A549 (cell line): ENCODE data around the gene KRTAP20-2. TPM values are rescaled to one million over a fixed set of nuclear protein-coding genes. Genes with fewer than 3 reads are reported as not detected.

Experiments
- ATAC-seq, 2 experiments: fragments of 200-7000 bp in 1 of 2; fragments of >200 bp in 1 of 2; cut with Nextera tagmentation in 1 of 2; cut with Tn5 transposase in 1 of 2; 3 replicates each; pipeline versions ENCODE4 v1.8.0 to v1.9.1; 2018 to 2020; ENCODE audit warnings: mild to moderate bottlenecking in 1 of 2, moderate library complexity in 1 of 2
- CTCF ChIA-PET: fragments of 300-600 bp; sonication (Branson Sonifier 250); formaldehyde crosslinking; extraction: SDS; loops from one replicate; lab custom pipeline; 2021; ENCODE audit warnings: antibody characterized with exemption, inconsistent platforms; lab: Yijun Ruan, JAX
- POLR2A ChIA-PET: fragments of 350-600 bp; formaldehyde crosslinking; extraction: SDS; loops from one replicate; lab custom pipeline; 2021; ENCODE audit warnings: antibody characterized with exemption, inconsistent platforms; lab: Yijun Ruan, JAX
- DNase-seq, 2 experiments: peaks; one replicate each; pipeline versions ENCODE4 v3.0.0 to v3.0.0-alpha.2; 2011 to 2016; ENCODE audit warnings: low read depth in 1 of 2, low spot score in 1 of 2
- FAIRE-seq: peaks from 2 replicates; lab custom pipeline; 2011; peaks lifted over from hg19 to GRCh38; lab: Jason Lieb, UNC
- H3K27ac ChIP-seq, 2 experiments: fragments of >200 bp; sonication (Bioruptor Twin); formaldehyde crosslinking; 3 replicates each; pipeline ENCODE4 v1.5.1; 2016 to 2017
- H3K4me1 ChIP-seq: fragments of >200 bp; sonication (Bioruptor Twin); formaldehyde crosslinking; 3 replicates; pipeline ENCODE4 v1.6.1; 2016
- H3K4me2 ChIP-seq: fragments of >200 bp; sonication (Bioruptor Twin); formaldehyde crosslinking; 3 replicates; pipeline ENCODE4 v1.6.1; 2016
- H3K4me3 ChIP-seq: fragments of >200 bp; sonication (Bioruptor Twin); formaldehyde crosslinking; 3 replicates; pipeline ENCODE4 v1.5.1; 2016
- H3K9me3 ChIP-seq: fragments of >200 bp; sonication (Bioruptor Twin); formaldehyde crosslinking; 3 replicates; pipeline ENCODE4 v1.6.1; 2016
- BHLHE40 ChIP-seq: IDR thresholded peaks from 2 replicates; pipeline ENCODE4 v1.6.1; 2012; ENCODE audit warnings: low read depth, low read length, inconsistent platforms
- CBX2 ChIP-seq: fragments of 200-600 bp; sonication (generic); IDR thresholded peaks from 2 replicates; pipeline ENCODE4 v1.6.1; 2016; ENCODE audit warnings: low read depth, mild to moderate bottlenecking, borderline replicate concordance
- CBX8 ChIP-seq: fragments of 200-600 bp; sonication (generic); IDR thresholded peaks from 2 replicates; pipeline ENCODE4 v1.6.1; 2016
- CEBPB ChIP-seq, 2 experiments: fragments of >200 bp in 1 of 2; sonication (Bioruptor Twin) in 1 of 2; formaldehyde crosslinking in 1 of 2; IDR thresholded peaks; 2 replicates each; pipeline ENCODE4 v1.6.1; 2012 to 2016
- E2F6 ChIP-seq: IDR thresholded peaks from 2 replicates; pipeline ENCODE4 v1.6.1; 2012; ENCODE audit warnings: low read depth, borderline replicate concordance
- EP300 ChIP-seq, 2 experiments: fragments of >200 bp; sonication (Bioruptor Twin); formaldehyde crosslinking; IDR thresholded peaks; 2 replicates in 1 of 2; 3 replicates in 1 of 2; pipeline ENCODE4 v1.6.1; 2016 to 2017
- JUNB ChIP-seq: fragments of >200 bp; sonication (Bioruptor Twin); formaldehyde crosslinking; IDR thresholded peaks from 2 replicates; pipeline ENCODE4 v1.6.1; 2016
- MAFK ChIP-seq: fragments of 450-650 bp; IDR thresholded peaks from 2 replicates; pipeline ENCODE4 v1.6.1; 2014; ENCODE audit not compliant: partially characterized antibody
- MYC ChIP-seq: IDR thresholded peaks from 2 replicates; pipeline ENCODE4 v1.6.1; 2012; ENCODE audit warnings: mild to moderate bottlenecking, inconsistent platforms, low read length, improper control_type of control experiment, borderline replicate concordance
- NPAS2 ChIP-seq: fragments of 250-450 bp; sonication (Bioruptor Pico); IDR thresholded peaks from 2 replicates; pipeline ENCODE4 v1.8.0; 2022; ENCODE audit warnings: mild to moderate bottlenecking, moderate library complexity, borderline replicate concordance
- NR3C1 ChIP-seq: fragments of >200 bp; sonication (Bioruptor Twin); formaldehyde crosslinking; IDR thresholded peaks from 3 replicates; pipeline ENCODE4 v1.6.1; 2017
- PHF8 ChIP-seq: fragments of 200-600 bp; sonication (generic); IDR thresholded peaks from 2 replicates; pipeline ENCODE4 v1.6.1; 2016; ENCODE audit warnings: low read depth, mild to moderate bottlenecking, antibody characterized with exemption, moderate library complexity, borderline replicate concordance
- POLR2A ChIP-seq: IDR thresholded peaks from 2 replicates; pipeline ENCODE4 v1.6.1; 2012; ENCODE audit warnings: mild to moderate bottlenecking, low read length
- POLR2AphosphoS2 ChIP-seq: conservative IDR thresholded peaks from 2 replicates; pipeline ENCODE4 v1.6.1; 2012; ENCODE audit warnings: low read length, improper control_type of control experiment, inconsistent platforms
- RARB ChIP-seq: fragments of 250-450 bp; sonication (Bioruptor Pico); IDR thresholded peaks from 2 replicates; pipeline ENCODE4 v1.8.0; 2021; ENCODE audit warnings: mild to moderate bottlenecking, moderate library complexity
- RCOR1 ChIP-seq: fragments of 150-350 bp; IDR thresholded peaks from 2 replicates; pipeline ENCODE4 v1.6.1; 2014; ENCODE audit warnings: antibody characterized with exemption, low read length, low read depth
- RFX5 ChIP-seq: fragments of 450-650 bp; IDR thresholded peaks from 2 replicates; pipeline ENCODE4 v1.7.1; 2014; ENCODE audit warnings: antibody characterized with exemption, mild to moderate bottlenecking, moderate library complexity
- RNF2 ChIP-seq: fragments of 200-600 bp; sonication (generic); IDR thresholded peaks from 2 replicates; pipeline ENCODE4 v1.6.1; 2016; ENCODE audit warnings: low read depth, mild to moderate bottlenecking, antibody characterized with exemption, moderate library complexity, borderline replicate concordance
- SREBF2 ChIP-seq: fragments of 450-650 bp; IDR thresholded peaks from 2 replicates; pipeline ENCODE4 v1.6.1; 2014; ENCODE audit warnings: mild to moderate bottlenecking, moderate library complexity
- ZC3H11A ChIP-seq: fragments of 450-650 bp; IDR thresholded peaks from 2 replicates; pipeline ENCODE4 v1.6.1; 2014; ENCODE audit warnings: antibody characterized with exemption, mild to moderate bottlenecking
- ZNF302 ChIP-seq: fragments of 250-450 bp; sonication (Bioruptor Pico); IDR thresholded peaks from 2 replicates; pipeline ENCODE4 v1.9.0; 2021; ENCODE audit warnings: inconsistent platforms, mild to moderate bottlenecking, moderate library complexity
- ZSCAN20 ChIP-seq: fragments of 250-450 bp; sonication (Bioruptor Pico); IDR thresholded peaks from 2 replicates; pipeline ENCODE4 v1.8.0; 2022; ENCODE audit warnings: mild to moderate bottlenecking, moderate library complexity
- WGBS: methylation state at CpG from one replicate; pipeline ENCODE4 v1.1.6; 2017; ENCODE audit errors: missing lambda C conversion rate; 5-methylcytosine and 5-hydroxymethylcytosine counted together
- polyA plus RNA-seq, 4 experiments: library from polyadenylated mRNA; depleted of rRNA in 3 of 4; stranded (reverse); fragments of >200 nt; fragmentation: RNase III in 1 of 4; extraction: RNeasy Plus Mini Kit Qiagen cat#74134 plus additional on column Dnase treatment in 1 of 4; gene quantifications; 2 replicates in 3 of 4; 3 replicates in 1 of 4; pipeline ENCODE4 v1.2.3, GENCODE V29; 2011 to 2017
- TF ChIP-seq, protein P1 (sequence below): fragments of >200 bp; sonication (Bioruptor Twin); formaldehyde crosslinking; IDR thresholded peaks from 3 replicates; pipeline ENCODE4 v1.6.1; 2016
- TF ChIP-seq, protein P2 (sequence below): fragments of 200-600 bp; sonication (generic); IDR thresholded peaks from 2 replicates; pipeline ENCODE4 v1.6.1; 2016; ENCODE audit warnings: antibody characterized with exemption, mild to moderate bottlenecking, moderate library complexity
- TF ChIP-seq, protein P3 (sequence below): fragments of >200 bp; sonication (Bioruptor Twin); formaldehyde crosslinking; IDR thresholded peaks from 2 replicates; pipeline ENCODE4 v1.6.1; 2016

Gene KRTAP20-2
- polyA plus RNA-seq, 2 of the 4 experiments (the other 2 are of a cell fraction), result not detected

DNA sequence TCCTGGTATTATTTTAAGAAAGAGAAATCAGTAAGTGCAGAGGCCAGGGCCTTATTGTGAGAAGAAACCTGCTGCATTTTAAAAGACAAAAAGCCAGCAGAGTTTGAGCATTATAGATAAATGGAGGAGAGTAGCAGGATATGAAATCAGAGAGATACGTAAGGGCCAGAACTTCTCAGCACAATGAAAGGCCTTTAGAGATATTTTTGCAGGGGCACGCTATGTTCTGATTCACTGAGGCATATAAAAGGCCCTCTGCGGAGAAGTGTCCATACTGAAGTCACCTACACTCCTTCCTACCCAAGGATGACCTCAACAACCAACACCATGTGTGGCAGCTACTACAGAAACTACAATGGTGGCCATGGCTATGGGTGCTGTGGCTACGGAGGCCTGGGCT lies 42.9 kb upstream of the KRTAP20-2 start, which contains the start of gene KRTAP6-3:
TSS of gene KRTAP6-3 (plus strand) at position 301 of the 400 bp plus-strand sequence. CDS start at position 307, 6 bp downstream.
- Histone ChIP-seq H3K4me2 (no peak within 1 kb of the TSS), H3K9me3 (no peaks in the 10 kb centered on the region), H3K27ac (no peak within 1 kb of the TSS), H3K4me3 (no peak within 1 kb of the TSS), H3K4me1 (no peaks in the 10 kb centered on the region)
- ChIA-PET POLR2A (no interaction called here), CTCF (no interaction called here)
- ATAC-seq, result no peak
- no peak for DNase-seq
- FAIRE-seq, result no peak
- WGBS, result 12% methylated on average over 3 of the region's 4 CpGs
- TF ChIP-seq MYC, result no peak
- no peak for TF ChIP-seq CEBPB (IDR thresholded peaks at IDR 0.05)
- no peak for TF ChIP-seq BHLHE40
- no peak for TF ChIP-seq RNF2
- TF ChIP-seq CBX2, result no peak
- TF ChIP-seq, protein P1, sequence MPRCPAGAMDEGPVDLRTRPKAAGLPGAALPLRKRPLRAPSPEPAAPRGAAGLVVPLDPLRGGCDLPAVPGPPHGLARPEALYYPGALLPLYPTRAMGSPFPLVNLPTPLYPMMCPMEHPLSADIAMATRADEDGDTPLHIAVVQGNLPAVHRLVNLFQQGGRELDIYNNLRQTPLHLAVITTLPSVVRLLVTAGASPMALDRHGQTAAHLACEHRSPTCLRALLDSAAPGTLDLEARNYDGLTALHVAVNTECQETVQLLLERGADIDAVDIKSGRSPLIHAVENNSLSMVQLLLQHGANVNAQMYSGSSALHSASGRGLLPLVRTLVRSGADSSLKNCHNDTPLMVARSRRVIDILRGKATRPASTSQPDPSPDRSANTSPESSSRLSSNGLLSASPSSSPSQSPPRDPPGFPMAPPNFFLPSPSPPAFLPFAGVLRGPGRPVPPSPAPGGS, result no peak
- no peak for TF ChIP-seq RCOR1
- TF ChIP-seq SREBF2, result no peak
- no peak for TF ChIP-seq RARB (CRISPR knock-in tag)
- no peak for TF ChIP-seq RFX5
- no peak for TF ChIP-seq ZC3H11A

- no peak within 1 kb of the TSS for H3K27ac ChIP-seq
- FAIRE-seq (no peak), ATAC-seq (no peak), DNase-seq (no peak)
- no peak within 1 kb of the TSS for H3K4me2 ChIP-seq
- H3K9me3 ChIP-seq, result no peaks in the 10 kb centered on the region
- no peak for TF ChIP-seq MAFK
- TF ChIP-seq CBX8, result no peak
- TF ChIP-seq BHLHE40, result no peak
- no peak for TF ChIP-seq E2F6
- TF ChIP-seq EP300 (IDR thresholded peaks at IDR 0.05), result no peak
- TF ChIP-seq POLR2AphosphoS2, result no peak
- TF ChIP-seq NPAS2, result no peak
- no peak within 1 kb of the TSS for H3K4me3 ChIP-seq
- ChIA-PET CTCF (no interaction called here), POLR2A (no interaction called here)
- 53% methylated on average over 6 of the region's 6 CpGs for WGBS
- no peaks in the 10 kb centered on the region for H3K4me1 ChIP-seq
Measured at GRCh38 chr21:30598802-30599201, 36.2 kb upstream of the KRTAP20-2 start, which contains the start of gene KRTAP6-2. Gene KRTAP6-2, minus strand, starts transcription at chr21:30598902. Its CDS starts 28 bp downstream, at chr21:30598874.

DNA sequence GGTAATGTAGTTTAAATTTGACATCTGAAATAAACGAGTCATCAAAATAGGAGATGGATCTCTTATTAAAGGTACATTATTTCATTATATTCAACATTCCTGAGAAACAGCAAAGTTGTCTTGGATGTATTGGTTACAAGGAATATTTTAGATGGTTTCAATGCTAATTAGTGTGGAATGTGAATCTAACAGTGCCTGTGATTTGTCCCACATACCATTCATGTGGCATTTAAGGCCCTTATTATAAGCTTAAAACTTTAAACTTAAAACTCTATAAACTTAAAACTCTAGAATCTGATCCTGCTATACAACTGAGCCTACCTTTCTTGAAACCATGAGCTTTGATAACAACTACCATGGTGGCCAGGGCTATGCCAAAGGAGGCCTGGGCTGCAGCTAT lies 34.2 kb upstream of the KRTAP20-2 start, which contains the start of gene KRTAP22-1:
TSS of gene KRTAP22-1 (plus strand) at position 301 of the 400 bp plus-strand sequence.
- no peaks in the 10 kb centered on the region for H3K4me1 ChIP-seq
- ChIA-PET CTCF (no interaction called here), POLR2A (no interaction called here)
- 0% methylated on average over 1 of the region's 1 CpG for WGBS
- ATAC-seq (no peak), DNase-seq (no peak)
- H3K9me3 ChIP-seq, result no peaks in the 10 kb centered on the region
- no peak within 1 kb of the TSS for H3K4me2 ChIP-seq
- TF ChIP-seq ZSCAN20 (no peak), SREBF2 (no peak), POLR2A (no peak), NR3C1 (no peak), ZNF302 (CRISPR knock-in tag) (no peak), JUNB (no peak), ZC3H11A (no peak), CBX2 (no peak), MAFK (no peak), PHF8 (no peak), CBX8 (no peak)
- TF ChIP-seq, protein P2, sequence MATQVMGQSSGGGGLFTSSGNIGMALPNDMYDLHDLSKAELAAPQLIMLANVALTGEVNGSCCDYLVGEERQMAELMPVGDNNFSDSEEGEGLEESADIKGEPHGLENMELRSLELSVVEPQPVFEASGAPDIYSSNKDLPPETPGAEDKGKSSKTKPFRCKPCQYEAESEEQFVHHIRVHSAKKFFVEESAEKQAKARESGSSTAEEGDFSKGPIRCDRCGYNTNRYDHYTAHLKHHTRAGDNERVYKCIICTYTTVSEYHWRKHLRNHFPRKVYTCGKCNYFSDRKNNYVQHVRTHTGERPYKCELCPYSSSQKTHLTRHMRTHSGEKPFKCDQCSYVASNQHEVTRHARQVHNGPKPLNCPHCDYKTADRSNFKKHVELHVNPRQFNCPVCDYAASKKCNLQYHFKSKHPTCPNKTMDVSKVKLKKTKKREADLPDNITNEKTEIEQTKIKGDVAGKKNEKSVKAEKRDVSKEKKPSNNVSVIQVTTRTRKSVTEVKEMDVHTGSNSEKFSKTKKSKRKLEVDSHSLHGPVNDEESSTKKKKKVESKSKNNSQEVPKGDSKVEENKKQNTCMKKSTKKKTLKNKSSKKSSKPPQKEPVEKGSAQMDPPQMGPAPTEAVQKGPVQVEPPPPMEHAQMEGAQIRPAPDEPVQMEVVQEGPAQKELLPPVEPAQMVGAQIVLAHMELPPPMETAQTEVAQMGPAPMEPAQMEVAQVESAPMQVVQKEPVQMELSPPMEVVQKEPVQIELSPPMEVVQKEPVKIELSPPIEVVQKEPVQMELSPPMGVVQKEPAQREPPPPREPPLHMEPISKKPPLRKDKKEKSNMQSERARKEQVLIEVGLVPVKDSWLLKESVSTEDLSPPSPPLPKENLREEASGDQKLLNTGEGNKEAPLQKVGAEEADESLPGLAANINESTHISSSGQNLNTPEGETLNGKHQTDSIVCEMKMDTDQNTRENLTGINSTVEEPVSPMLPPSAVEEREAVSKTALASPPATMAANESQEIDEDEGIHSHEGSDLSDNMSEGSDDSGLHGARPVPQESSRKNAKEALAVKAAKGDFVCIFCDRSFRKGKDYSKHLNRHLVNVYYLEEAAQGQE, result no peak
- TF ChIP-seq, protein P3, sequence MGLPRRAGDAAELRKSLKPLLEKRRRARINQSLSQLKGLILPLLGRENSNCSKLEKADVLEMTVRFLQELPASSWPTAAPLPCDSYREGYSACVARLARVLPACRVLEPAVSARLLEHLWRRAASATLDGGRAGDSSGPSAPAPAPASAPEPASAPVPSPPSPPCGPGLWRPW, result no peak
- TF ChIP-seq, all 56 proteins: peak for 0
- H3K4me3 ChIP-seq, result no peak within 1 kb of the TSS
- no peak for FAIRE-seq
- H3K27ac ChIP-seq, result no peak within 1 kb of the TSS
